GM18505 (cell line): ENCODE data around the gene AHCY.
"Not testable (repeated sequence)": the region's sequence is repeated elsewhere in the genome, so short reads cannot be mapped to it uniquely, and the experiment has no call there.

Experiments
- ATAC-seq: cut with Tn5 transposase; IDR thresholded peaks from one replicate; pipeline ENCODE4 v1.9.1; 2021; ENCODE audit not compliant: unreplicated experiment
- POLR2A ChIP-seq: IDR thresholded peaks from 4 replicates; pipeline ENCODE4 v1.6.1; 2011; ENCODE audit warnings: borderline replicate concordance; ENCODE audit not compliant: insufficient read depth, insufficient read length; ENCODE audit errors: extremely low read depth

The AHCY gene

GRCh38 chr20:34302723-34303533, at the start of gene AHCY:
Gene AHCY (minus strand): TSS chr20:34303355. CDS start chr20:34303270, 85 bp downstream.
- TF ChIP-seq POLR2A: peak; percentile 75
- ATAC-seq: peak; percentile 84

- no peak for TF ChIP-seq POLR2A
- no peak for ATAC-seq
Observed at GRCh38 chr20:34350095-34350494, 46.9 kb upstream of the AHCY start.

GRCh38 chr20:34347571-34347970, 44.4 kb upstream of the AHCY start:
- no peak for TF ChIP-seq POLR2A
- ATAC-seq: no peak

- not testable (repeated sequence) for ATAC-seq
Observed at GRCh38 chr20:34346533-34346865, 43.3 kb upstream of the AHCY start.

- not testable (repeated sequence) for ATAC-seq
Observed at GRCh38 chr20:34345839-34346532, 42.8 kb upstream of the AHCY start.

GRCh38 chr20:34345402-34345736, 42.2 kb upstream of the AHCY start:
- ATAC-seq: no peak
- no peak for TF ChIP-seq POLR2A

- no peak for TF ChIP-seq POLR2A
- ATAC-seq: no peak
Observed at GRCh38 chr20:34344238-34344637, 41.1 kb upstream of the AHCY start.

- no peak for ATAC-seq
- TF ChIP-seq POLR2A: no peak
Observed at GRCh38 chr20:34343458-34344211, 40.5 kb upstream of the AHCY start.

GRCh38 chr20:34341199-34341598, 38.0 kb upstream of the AHCY start:
- not testable (repeated sequence) for ATAC-seq

GRCh38 chr20:34340726-34341125, 37.6 kb upstream of the AHCY start:
- not testable (repeated sequence) for ATAC-seq

- no peak for ATAC-seq
- no peak for TF ChIP-seq POLR2A
Observed at GRCh38 chr20:34337982-34338726, 35.0 kb upstream of the AHCY start.

GRCh38 chr20:34337544-34337943, 34.4 kb upstream of the AHCY start:
- ATAC-seq: no peak
- no peak for TF ChIP-seq POLR2A

- ATAC-seq: no peak
- no peak for TF ChIP-seq POLR2A
Observed at GRCh38 chr20:34334654-34335407, 31.7 kb upstream of the AHCY start.

GRCh38 chr20:34333786-34334185, 30.6 kb upstream of the AHCY start:
- no peak for ATAC-seq
- no peak for TF ChIP-seq POLR2A
